ENCODE results near the gene PAWR. TPM values are rescaled to one million over a fixed set of nuclear protein-coding genes. Genes with fewer than 3 reads are reported as not detected.

PAWR gene
- total RNA-seq, 1 experiment from 2014 or later: 106 TPM

- Histone ChIP-seq H3K27ac (ENCODE audit: low read depth, low read length) (no peak overlapping the region), H3K27me3 (ENCODE audit: insufficient read depth, low read length) (no peaks in the 10 kb centered on the region), H3K79me2 (ENCODE audit: insufficient read depth, low read length) (peaks cover 99% of the 10 kb centered on the region), H3K9me2 (ENCODE audit: insufficient read depth) (no peaks in the 10 kb centered on the region), H3K4me1 (ENCODE audit: control insufficient read depth in 1 of 2, insufficient read depth in 2 of 2, low read length in 2 of 2) (peaks cover 14 to 32% of the 10 kb centered on the region in 2 experiments), H4K20me1 (ENCODE audit: insufficient read depth) (peaks cover 19% of the 10 kb centered on the region; the same call in 1 of the 2 replicates), H3K9me3 (ENCODE audit: control insufficient read depth in 1 of 2, insufficient read depth in 1 of 2, low read depth in 1 of 2, low read length in 2 of 2) (no peaks in the 10 kb centered on the region), H3K4me2 (ENCODE audit: low read length) (peak overlapping the region; percentile 3; the same call in 1 of the 2 replicates), H3K36me3 (ENCODE audit: control insufficient read depth in 1 of 2, insufficient read depth in 2 of 2, low read length in 2 of 2) (no peaks in the 10 kb centered on the region), H2AFZ (ENCODE audit: low read depth, low read length, poor library complexity, severe bottlenecking) (no peak overlapping the region), H3K9ac (ENCODE audit: low read length) (no peak overlapping the region), H3K4me3 (replicated peaks in 1 of 2; ENCODE audit: low read depth in 1 of 2, low read length in 2 of 2) (no peak overlapping the region)
- peak; percentile 74 for ATAC-seq
- BruUV-seq (replicated peaks): no TSS peak
- intact Hi-C loops (cut with micrococcal nuclease): no loop called here
- TF ChIP-seq, protein P1, sequence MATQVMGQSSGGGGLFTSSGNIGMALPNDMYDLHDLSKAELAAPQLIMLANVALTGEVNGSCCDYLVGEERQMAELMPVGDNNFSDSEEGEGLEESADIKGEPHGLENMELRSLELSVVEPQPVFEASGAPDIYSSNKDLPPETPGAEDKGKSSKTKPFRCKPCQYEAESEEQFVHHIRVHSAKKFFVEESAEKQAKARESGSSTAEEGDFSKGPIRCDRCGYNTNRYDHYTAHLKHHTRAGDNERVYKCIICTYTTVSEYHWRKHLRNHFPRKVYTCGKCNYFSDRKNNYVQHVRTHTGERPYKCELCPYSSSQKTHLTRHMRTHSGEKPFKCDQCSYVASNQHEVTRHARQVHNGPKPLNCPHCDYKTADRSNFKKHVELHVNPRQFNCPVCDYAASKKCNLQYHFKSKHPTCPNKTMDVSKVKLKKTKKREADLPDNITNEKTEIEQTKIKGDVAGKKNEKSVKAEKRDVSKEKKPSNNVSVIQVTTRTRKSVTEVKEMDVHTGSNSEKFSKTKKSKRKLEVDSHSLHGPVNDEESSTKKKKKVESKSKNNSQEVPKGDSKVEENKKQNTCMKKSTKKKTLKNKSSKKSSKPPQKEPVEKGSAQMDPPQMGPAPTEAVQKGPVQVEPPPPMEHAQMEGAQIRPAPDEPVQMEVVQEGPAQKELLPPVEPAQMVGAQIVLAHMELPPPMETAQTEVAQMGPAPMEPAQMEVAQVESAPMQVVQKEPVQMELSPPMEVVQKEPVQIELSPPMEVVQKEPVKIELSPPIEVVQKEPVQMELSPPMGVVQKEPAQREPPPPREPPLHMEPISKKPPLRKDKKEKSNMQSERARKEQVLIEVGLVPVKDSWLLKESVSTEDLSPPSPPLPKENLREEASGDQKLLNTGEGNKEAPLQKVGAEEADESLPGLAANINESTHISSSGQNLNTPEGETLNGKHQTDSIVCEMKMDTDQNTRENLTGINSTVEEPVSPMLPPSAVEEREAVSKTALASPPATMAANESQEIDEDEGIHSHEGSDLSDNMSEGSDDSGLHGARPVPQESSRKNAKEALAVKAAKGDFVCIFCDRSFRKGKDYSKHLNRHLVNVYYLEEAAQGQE (IDR thresholded peaks at IDR 0.05; ENCODE audit: low read depth): no peak
- ChIA-PET POLR2A (interaction anchor here (0.7 kb wide), 1 partner anchor 279 kb away, joined by 3 read pairs; no protein-coding TSS in a partner anchor), RAD21 (ENCODE audit: low non-redundant PET in 1 of 2, low total read pairs in 2 of 2, uncharacterized antibody in 2 of 2, unreplicated experiment in 2 of 2) (no interaction called here), CTCF (no interaction called here)
- no peak for DNase-seq (ENCODE audit: low read depth, low spot score)
Measured at GRCh38 chr12:79681008-79681590, 9.7 kb downstream of the PAWR start.

DNA sequence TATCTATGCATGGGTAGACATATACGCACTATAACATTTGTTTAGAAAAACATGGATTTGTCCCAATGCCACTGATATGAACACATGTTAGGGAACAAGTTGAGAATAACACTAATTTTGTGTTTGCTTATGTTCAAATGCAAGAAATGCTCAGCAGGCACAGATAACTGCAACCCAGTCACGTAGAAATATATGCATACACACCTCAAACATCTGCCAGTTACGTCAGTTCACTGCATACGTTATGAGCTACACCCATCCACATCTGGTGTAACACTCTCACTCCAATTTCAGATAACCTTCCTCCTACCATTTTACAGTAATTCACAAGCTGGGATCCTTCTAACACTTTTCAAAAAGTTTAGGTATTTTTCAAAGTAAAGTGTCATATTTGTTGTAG is 10.7 kb downstream of the PAWR start:
- ChIA-PET RAD21 (ENCODE audit: low non-redundant PET in 1 of 2, low total read pairs in 2 of 2, uncharacterized antibody in 2 of 2, unreplicated experiment in 2 of 2) (no interaction called here), POLR2A (no interaction called here), CTCF (no interaction called here)
- H3K36me3 ChIP-seq (ENCODE audit: control insufficient read depth in 1 of 2, insufficient read depth in 2 of 2, low read length in 2 of 2): peaks cover 0 to 3% of the 10 kb centered on the region in 2 experiments; a peak in 1 of 4 replicates
- H3K4me3 ChIP-seq (replicated peaks in 1 of 2; ENCODE audit: low read depth in 1 of 2, low read length in 2 of 2): no peak overlapping the region
- H3K27ac ChIP-seq (ENCODE audit: low read depth, low read length): no peak overlapping the region
- H4K20me1 ChIP-seq (ENCODE audit: insufficient read depth): peaks cover 17% of the 10 kb centered on the region; the same call in 1 of the 2 replicates
- intact Hi-C loops (cut with micrococcal nuclease): no loop called here
- no peak overlapping the region for H2AFZ ChIP-seq (ENCODE audit: low read depth, low read length, poor library complexity, severe bottlenecking)
- H3K4me1 ChIP-seq (ENCODE audit: control insufficient read depth in 1 of 2, insufficient read depth in 2 of 2, low read length in 2 of 2): peaks cover 7 to 21% of the 10 kb centered on the region in 2 experiments
- ATAC-seq (no peak), DNase-seq (ENCODE audit: low read depth, low spot score) (no peak)
- no peaks in the 10 kb centered on the region for H3K9me2 ChIP-seq (ENCODE audit: insufficient read depth)
- no peak for TF ChIP-seq TCF7L2 (IDR thresholded peaks at IDR 0.05; ENCODE audit: borderline replicate concordance, extremely low read depth, insufficient read depth, insufficient read length)
- no peak for TF ChIP-seq ZBTB33 (IDR thresholded peaks at IDR 0.05; ENCODE audit: extremely low read depth, insufficient replicate concordance, low read length)
- no peak for TF ChIP-seq EZH2 (IDR thresholded peaks at IDR 0.05)
- no peak for TF ChIP-seq ZFX (IDR thresholded peaks at IDR 0.05)
- TF ChIP-seq JUND (IDR thresholded peaks at IDR 0.05): no peak
- TF ChIP-seq, protein P1 (IDR thresholded peaks at IDR 0.05; ENCODE audit: low read depth): no peak
- TF ChIP-seq CEBPB (IDR thresholded peaks at IDR 0.05; ENCODE audit: low read depth): no peak
- no peak for TF ChIP-seq POLR2A (IDR thresholded peaks at IDR 0.05; ENCODE audit: borderline replicate concordance, extremely low read depth, insufficient read depth, insufficient read length)
- TF ChIP-seq FOSL1 (IDR thresholded peaks at IDR 0.05; ENCODE audit: low read depth): no peak
- peaks cover 99% of the 10 kb centered on the region for H3K79me2 ChIP-seq (ENCODE audit: insufficient read depth, low read length)
- H3K9me3 ChIP-seq (ENCODE audit: control insufficient read depth in 1 of 2, insufficient read depth in 1 of 2, low read depth in 1 of 2, low read length in 2 of 2): no peaks in the 10 kb centered on the region
- no peak overlapping the region for H3K4me2 ChIP-seq (ENCODE audit: low read length)
- BruUV-seq (replicated peaks): no TSS peak
- H3K9ac ChIP-seq (ENCODE audit: low read length): no peak overlapping the region
- H3K27me3 ChIP-seq (ENCODE audit: insufficient read depth, low read length): no peaks in the 10 kb centered on the region
